ENCODE results near the gene NFIX.

NFIX gene

DNA sequence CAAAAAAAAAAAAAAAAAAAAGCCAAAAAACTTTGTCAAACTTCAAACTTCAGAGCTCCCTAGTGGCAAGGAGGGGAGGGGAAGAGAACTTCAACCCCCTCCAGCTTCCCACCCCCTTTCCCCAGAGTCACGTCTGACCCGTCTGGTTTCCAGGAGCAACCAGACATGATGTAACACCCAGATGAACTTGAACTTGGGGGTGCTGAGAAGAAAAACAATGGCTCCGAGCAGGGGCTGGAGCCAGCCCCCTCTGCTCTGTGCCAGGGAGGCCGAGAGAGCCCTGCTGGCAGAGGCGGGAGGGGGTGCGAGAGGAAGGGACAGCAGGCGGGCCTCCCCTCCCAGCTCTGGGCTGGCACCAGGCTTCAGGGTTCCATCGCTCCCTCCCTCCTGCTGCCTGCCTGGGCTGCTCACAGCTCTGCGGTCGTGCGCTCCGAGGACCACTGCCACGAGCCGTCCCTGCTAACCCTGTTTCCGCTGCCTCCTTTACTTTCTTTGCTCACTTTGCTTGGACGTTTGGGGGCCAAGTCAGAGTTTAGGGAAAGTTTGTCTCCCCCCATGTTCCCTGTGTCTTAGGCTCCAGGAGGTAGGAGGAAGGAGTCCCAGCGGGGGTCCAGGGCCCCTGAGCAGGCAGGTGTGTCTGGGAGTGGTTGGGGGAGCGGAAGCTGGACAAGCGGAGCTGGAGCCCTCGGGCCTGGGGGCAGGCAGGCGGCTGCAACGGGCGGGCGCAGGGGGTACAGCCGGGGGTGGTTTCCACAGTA, 96.3 kb downstream of the NFIX start:
- Histone ChIP-seq H3K4me3 (replicated peaks; ENCODE audit: low read depth, low read length) (no peak overlapping the region), H3K27me3 (replicated peaks; ENCODE audit: control insufficient read depth, insufficient read depth, low read length) (no peaks in the 10 kb centered on the region; the same call in 1 of the 2 replicates), H3K36me3 (ENCODE audit: control insufficient read depth, insufficient read depth, low read length) (no peaks in the 10 kb centered on the region)
- TF ChIP-seq, protein P1, sequence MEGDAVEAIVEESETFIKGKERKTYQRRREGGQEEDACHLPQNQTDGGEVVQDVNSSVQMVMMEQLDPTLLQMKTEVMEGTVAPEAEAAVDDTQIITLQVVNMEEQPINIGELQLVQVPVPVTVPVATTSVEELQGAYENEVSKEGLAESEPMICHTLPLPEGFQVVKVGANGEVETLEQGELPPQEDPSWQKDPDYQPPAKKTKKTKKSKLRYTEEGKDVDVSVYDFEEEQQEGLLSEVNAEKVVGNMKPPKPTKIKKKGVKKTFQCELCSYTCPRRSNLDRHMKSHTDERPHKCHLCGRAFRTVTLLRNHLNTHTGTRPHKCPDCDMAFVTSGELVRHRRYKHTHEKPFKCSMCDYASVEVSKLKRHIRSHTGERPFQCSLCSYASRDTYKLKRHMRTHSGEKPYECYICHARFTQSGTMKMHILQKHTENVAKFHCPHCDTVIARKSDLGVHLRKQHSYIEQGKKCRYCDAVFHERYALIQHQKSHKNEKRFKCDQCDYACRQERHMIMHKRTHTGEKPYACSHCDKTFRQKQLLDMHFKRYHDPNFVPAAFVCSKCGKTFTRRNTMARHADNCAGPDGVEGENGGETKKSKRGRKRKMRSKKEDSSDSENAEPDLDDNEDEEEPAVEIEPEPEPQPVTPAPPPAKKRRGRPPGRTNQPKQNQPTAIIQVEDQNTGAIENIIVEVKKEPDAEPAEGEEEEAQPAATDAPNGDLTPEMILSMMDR (IDR thresholded peaks at IDR 0.05; ENCODE audit: insufficient read depth, low read length, poor library complexity, severe bottlenecking): no peak
- DNase-seq (ENCODE audit: extremely low read depth, insufficient read length): no peak

DNA sequence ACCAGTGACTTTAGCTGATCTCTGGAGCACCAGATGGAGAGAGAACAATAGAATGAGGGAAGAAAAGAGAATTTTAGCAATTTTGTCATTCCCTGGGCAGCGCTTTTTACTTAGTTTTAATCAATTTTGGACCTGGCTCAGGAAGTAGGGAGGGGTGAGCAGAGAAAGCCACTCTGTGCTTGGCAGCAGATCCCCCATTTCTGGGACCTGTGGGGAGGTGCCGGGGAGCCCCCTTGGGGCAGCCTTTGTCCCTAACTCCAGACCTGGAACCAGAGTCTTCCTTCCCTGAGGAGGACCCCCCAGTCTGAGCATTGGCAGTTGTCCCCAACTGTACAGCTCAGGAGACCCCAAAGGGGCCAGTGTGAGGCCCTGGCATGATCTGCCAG, 96.9 kb downstream of the NFIX start:
- Histone ChIP-seq H3K27me3 (replicated peaks; ENCODE audit: control insufficient read depth, insufficient read depth, low read length) (no peaks in the 10 kb centered on the region; the same call in 1 of the 2 replicates), H3K36me3 (ENCODE audit: control insufficient read depth, insufficient read depth, low read length) (no peaks in the 10 kb centered on the region), H3K4me3 (replicated peaks; ENCODE audit: low read depth, low read length) (no peak overlapping the region)
- TF ChIP-seq, protein P1 (IDR thresholded peaks at IDR 0.05; ENCODE audit: insufficient read depth, low read length, poor library complexity, severe bottlenecking): no peak
- DNase-seq (ENCODE audit: extremely low read depth, insufficient read length): no peak

DNA sequence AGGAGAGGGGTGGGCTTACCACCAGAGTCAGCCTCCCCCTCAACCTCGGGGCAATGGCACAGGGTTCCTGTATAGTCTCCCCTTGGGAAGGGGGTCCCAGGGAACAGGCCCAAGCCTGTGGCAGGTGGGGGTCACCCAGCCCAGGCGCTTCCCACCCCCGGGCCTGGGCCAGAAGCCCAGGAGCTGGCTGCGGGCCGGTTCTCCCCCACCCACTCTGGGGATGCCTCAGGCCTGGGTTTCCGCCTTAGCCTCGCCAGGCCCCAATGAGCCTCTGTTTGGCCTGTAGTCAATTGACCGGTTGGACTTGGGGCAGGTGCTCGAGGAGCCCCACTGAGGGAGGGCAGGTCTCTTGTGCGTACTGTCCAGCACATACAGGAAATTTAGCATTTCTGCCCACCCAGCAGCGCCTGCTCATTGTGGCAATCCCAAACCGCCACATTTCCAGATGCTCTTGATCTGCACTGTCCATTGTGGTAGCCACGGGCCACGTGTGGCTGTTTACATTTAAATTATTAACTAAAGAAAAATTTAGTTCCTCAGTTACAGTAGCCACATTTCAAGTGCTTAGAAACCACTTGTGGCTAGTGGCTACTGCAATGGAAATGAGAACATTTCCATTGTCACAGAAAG, 97.4 kb downstream of the NFIX start:
- no peak for DNase-seq (ENCODE audit: extremely low read depth, insufficient read length)
- H3K36me3 ChIP-seq (ENCODE audit: control insufficient read depth, insufficient read depth, low read length): no peaks in the 10 kb centered on the region
- TF ChIP-seq, protein P1 (IDR thresholded peaks at IDR 0.05; ENCODE audit: insufficient read depth, low read length, poor library complexity, severe bottlenecking): no peak
- no peaks in the 10 kb centered on the region; the same call in 1 of the 2 replicates for H3K27me3 ChIP-seq (replicated peaks; ENCODE audit: control insufficient read depth, insufficient read depth, low read length)
- H3K4me3 ChIP-seq (replicated peaks; ENCODE audit: low read depth, low read length): no peak overlapping the region

DNA sequence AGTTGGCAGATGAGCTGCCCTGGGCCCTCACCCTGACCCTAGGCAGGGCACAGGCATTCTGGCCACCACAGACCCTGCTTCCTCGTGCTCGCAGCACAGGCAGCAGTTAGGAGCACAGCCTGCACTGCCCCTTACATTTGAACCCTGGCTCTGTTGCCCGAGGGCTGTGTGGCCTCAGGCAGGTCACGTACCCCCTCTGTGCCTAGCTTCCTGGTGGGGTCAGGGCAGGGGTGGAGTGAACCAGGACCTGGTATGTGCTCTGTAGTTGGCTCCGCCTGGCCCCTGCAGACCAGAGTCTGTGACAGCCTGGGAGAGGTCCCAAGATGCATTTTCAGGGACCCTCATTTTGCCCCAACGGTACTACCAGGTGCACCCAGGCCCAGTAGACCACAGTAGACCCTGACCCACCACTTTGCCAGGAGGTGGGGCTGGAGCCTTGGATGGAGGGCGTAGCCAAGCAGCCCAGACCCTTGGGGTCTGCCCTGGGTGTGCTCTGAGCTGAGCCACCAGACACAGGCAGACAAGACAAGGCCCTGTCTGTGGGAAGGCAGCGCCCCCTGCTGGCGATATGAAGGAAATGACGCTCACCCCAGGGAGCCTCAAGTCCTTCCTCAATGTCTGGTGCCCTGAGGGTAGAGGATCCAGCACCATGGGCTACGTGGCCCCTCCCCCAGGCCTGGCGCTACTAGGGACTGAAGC, 98.3 kb downstream of the NFIX start:
- Histone ChIP-seq H3K4me3 (replicated peaks; ENCODE audit: low read depth, low read length) (no peak overlapping the region), H3K36me3 (ENCODE audit: control insufficient read depth, insufficient read depth, low read length) (no peaks in the 10 kb centered on the region), H3K27me3 (replicated peaks; ENCODE audit: control insufficient read depth, insufficient read depth, low read length) (no peaks in the 10 kb centered on the region; the same call in 1 of the 2 replicates)
- peak; percentile 65 for DNase-seq (ENCODE audit: extremely low read depth, insufficient read length)
- TF ChIP-seq, protein P1 (IDR thresholded peaks at IDR 0.05; ENCODE audit: insufficient read depth, low read length, poor library complexity, severe bottlenecking): peak; percentile 88

DNA sequence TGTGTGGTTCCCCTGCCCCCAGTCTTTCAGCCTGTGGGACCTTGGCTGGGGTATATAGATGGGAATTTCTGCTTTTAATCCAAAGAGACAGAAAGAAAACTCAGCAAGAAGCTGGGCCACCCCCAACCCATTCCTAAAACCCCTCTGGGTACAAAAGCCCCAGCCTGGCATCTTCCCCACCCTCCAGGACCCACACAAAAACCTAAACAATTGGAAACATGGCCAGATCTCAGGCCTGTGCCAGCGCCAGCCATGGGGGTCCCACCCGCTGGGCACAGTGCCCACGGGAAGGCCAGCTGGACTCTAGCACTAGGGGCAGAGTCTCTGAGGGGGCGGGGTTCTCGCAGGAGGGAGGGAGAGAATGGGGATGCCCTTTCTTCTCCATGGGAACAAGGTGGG, 98.8 kb downstream of the NFIX start:
- TF ChIP-seq, protein P1 (IDR thresholded peaks at IDR 0.05; ENCODE audit: insufficient read depth, low read length, poor library complexity, severe bottlenecking): no peak
- H3K27me3 ChIP-seq (replicated peaks; ENCODE audit: control insufficient read depth, insufficient read depth, low read length): no peaks in the 10 kb centered on the region; the same call in 1 of the 2 replicates
- no peak for DNase-seq (ENCODE audit: extremely low read depth, insufficient read length)
- no peaks in the 10 kb centered on the region for H3K36me3 ChIP-seq (ENCODE audit: control insufficient read depth, insufficient read depth, low read length)
- H3K4me3 ChIP-seq (replicated peaks; ENCODE audit: low read depth, low read length): no peak overlapping the region

All from GM06990 (cell line).